Spleen (tissue), 11 donors: ENCODE data around the gene DGKA. TPM values are rescaled to one million over a fixed set of nuclear protein-coding genes. Genes with fewer than 3 reads are reported as not detected.
"Not testable (repeated sequence)": the region's sequence is repeated elsewhere in the genome, so short reads cannot be mapped to it uniquely, and the experiment has no call there.

Experiments
- DNase-seq: peaks from one replicate; pipeline ENCODE4 v3.0.0-alpha.2; 2020
- H3K27ac ChIP-seq, 8 donors: fragments of 200-600 bp; sonication (generic) in 7 of 8; 1 replicate in 4 of 8; 2 replicates in 4 of 8; pipeline versions ENCODE4 v1.5.0 to v1.8.0; 2016 to 2021; ENCODE audit warnings: inconsistent platforms in 4 of 8, mild to moderate bottlenecking in 4 of 8, moderate library complexity in 1 of 8
- H3K27me3 ChIP-seq, 7 donors: fragments of 200-600 bp; sonication (generic) in 6 of 7; replicated peaks in 1 of 7; 1 replicate in 4 of 7; 2 replicates in 3 of 7; pipeline versions ENCODE4 v1.5.0 to v1.8.0; 2016 to 2021; ENCODE audit warnings: inconsistent platforms in 3 of 7, mild to moderate bottlenecking in 1 of 7
- H3K36me3 ChIP-seq, 6 donors: fragments of 200-600 bp; sonication (generic) in 5 of 6; 1 replicate in 4 of 6; 2 replicates in 2 of 6; pipeline versions ENCODE4 v1.5.0 to v1.8.0; 2016 to 2021; ENCODE audit warnings: inconsistent platforms in 2 of 6
- H3K4me1 ChIP-seq, 6 donors: fragments of 200-600 bp; sonication (generic) in 5 of 6; 1 replicate in 3 of 6; 2 replicates in 3 of 6; pipeline versions ENCODE4 v1.5.0 to v1.8.0; 2016 to 2021; ENCODE audit warnings: inconsistent platforms in 3 of 6
- H3K4me3 ChIP-seq, 8 donors: fragments of 200-600 bp; sonication (generic) in 7 of 8; 1 replicate in 4 of 8; 2 replicates in 4 of 8; pipeline versions ENCODE4 v1.5.0 to v1.8.0; 2016 to 2021; ENCODE audit warnings: inconsistent platforms in 4 of 8, mild to moderate bottlenecking in 4 of 8, moderate library complexity in 2 of 8
- H3K9me3 ChIP-seq, 8 donors: fragments of 200-600 bp; sonication (generic) in 7 of 8; 1 replicate in 4 of 8; 2 replicates in 4 of 8; pipeline versions ENCODE4 v1.5.0 to v1.8.0; 2016 to 2021; ENCODE audit warnings: inconsistent platforms in 4 of 8
- CTCF ChIP-seq, 11 experiments: fragments of 200-600 bp in 7 of 11; fragments of 450-650 bp in 4 of 11; sonication (generic) in 4 of 11; IDR thresholded peaks in 8 of 11; conservative IDR thresholded peaks in 3 of 11; 1 replicate in 7 of 11; 2 replicates in 4 of 11; pipeline versions ENCODE4 v1.4.0 to v1.8.0; 2016 to 2021; ENCODE audit warnings: antibody characterized with exemption in 11 of 11, inconsistent platforms in 4 of 11, mild to moderate bottlenecking in 1 of 11
- POLR2A ChIP-seq, 3 donors: fragments of 450-650 bp; IDR thresholded peaks; one replicate each; pipeline ENCODE4 v1.5.1; 2017; ENCODE audit warnings: antibody characterized with exemption in 3 of 3, mild to moderate bottlenecking in 1 of 3
- POLR2AphosphoS5 ChIP-seq, 3 donors: sonication (generic); formaldehyde crosslinking; IDR thresholded peaks; one replicate each; pipeline ENCODE4 v1.5.1; 2017; ENCODE audit warnings: antibody characterized with exemption in 3 of 3
- WGBS, 5 donors: extraction: QIAGEN DNeasy Blood & Tissue Kit in 3 of 5; methylation state at CpG; one replicate each; pipeline versions ENCODE4 v1.1.5 to v1.1.7; 2013 to 2018; 5-methylcytosine and 5-hydroxymethylcytosine counted together
- intact Hi-C: fragments of 100-400 bp; cut with DNase I; formaldehyde crosslinking; loops from one replicate; pipeline ENCODE4 v1.15.0; 2023; ENCODE audit warnings: low total_unique reads
- polyA plus RNA-seq, 3 donors: library from polyadenylated mRNA; stranded (reverse); fragments of 200-250 nt; gene quantifications; one replicate each; pipeline ENCODE4 v1.2.1, GENCODE V29; 2013
- total RNA-seq, 7 donors: library from RNA; depleted of rRNA in 3 of 7; stranded (reverse); fragments of >200 nt in 3 of 7; fragmentation: NEBNext Ultra II Directional in 4 of 7; extraction: Animal tissue kit (Norgen Biotek cat#: 25700) in 4 of 7; gene quantifications; one replicate each; pipeline versions ENCODE4 v1.1.0 to v1.2.1, GENCODE V29; 2016 to 2021
- donor health status: healthy with polysubstance abuse.
- donor health status: DM: no; HTN: no; CAD: no; lungs with moderate emphysema.
- donor health status: DM: no; HTN: no; CAD: no.
- donor health status: Bipolar disorder and iron deficiency.
- donor health status: healthy.
- donor health status: DM: no; HTN: no; CAD: no.
- donor health status: DM: yes; HTN: yes; CAD: no.

Gene DGKA
- total and polyA plus RNA-seq, 10 donors: 73.8 to 261 (median 174) TPM

- Histone ChIP-seq H3K27ac (peak overlapping the region; percentile 1 to 76 (median 52)), H3K27me3 (no peaks in the 10 kb centered on the region), H3K4me1 (peaks cover 18 to 76% (median 47%) of the 10 kb centered on the region in 6 donors), H3K4me3 (no peak overlapping the region), H3K36me3 (peaks cover 0 to 76% (median 32%) of the 10 kb centered on the region in 6 donors), H3K9me3 (no peaks in the 10 kb centered on the region)
- WGBS, 5 donors: 32 to 45% (median 36%) methylated on average over 3 of the region's 3 CpGs
- TF ChIP-seq POLR2AphosphoS5 (IDR thresholded peaks at IDR 0.05) (no peak), CTCF (IDR thresholded peaks at IDR 0.05 in 8 of 11, conservative IDR thresholded peaks at IDR 0.05 in 3 of 11) (no peak), POLR2A (IDR thresholded peaks at IDR 0.05) (no peak)
- no peak for DNase-seq
- intact Hi-C loops: no loop called here
These were observed 51.5 kb downstream of the DGKA start for GRCh38 chr12:55982319-55982936.

GRCh38 chr12:55983232-55983842 is 52.4 kb downstream of the DGKA start:
- WGBS, 5 donors: 46 to 57% (median 55%) methylated on average over 4 of the region's 4 CpGs
- Histone ChIP-seq H3K27me3 (no peaks in the 10 kb centered on the region), H3K36me3 (peaks cover 0 to 85% (median 41%) of the 10 kb centered on the region in 6 donors), H3K9me3 (no peaks in the 10 kb centered on the region), H3K4me1 (peaks cover 18 to 67% (median 40%) of the 10 kb centered on the region in 6 donors), H3K4me3 (no peak overlapping the region), H3K27ac (peak overlapping the region in 7 of 8 donors; percentile 27 to 76 (median 55))
- no peak for DNase-seq
- intact Hi-C loops: no loop called here
- TF ChIP-seq POLR2AphosphoS5 (IDR thresholded peaks at IDR 0.05) (no peak), POLR2A (IDR thresholded peaks at IDR 0.05) (no peak), CTCF (IDR thresholded peaks at IDR 0.05 in 8 of 11, conservative IDR thresholded peaks at IDR 0.05 in 3 of 11) (no peak)

DNA sequence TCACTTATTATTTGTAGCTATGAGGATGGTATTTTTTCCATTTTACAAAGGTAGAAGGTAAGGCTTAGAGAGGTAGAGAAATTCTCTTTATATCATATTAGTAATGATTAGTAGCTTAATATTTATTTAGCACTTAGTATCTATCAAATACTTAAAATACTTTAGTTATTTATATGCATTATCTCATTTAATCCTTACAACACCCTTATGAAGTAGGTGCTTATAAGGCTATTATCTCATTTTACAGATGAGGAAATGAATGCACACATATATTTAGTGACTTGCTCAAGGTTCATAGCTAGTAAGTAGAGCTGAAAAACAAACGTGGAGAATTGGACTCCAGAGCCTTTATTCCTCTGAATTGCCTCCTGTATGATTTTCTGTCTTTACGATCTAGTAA is 53.9 kb downstream of the DGKA start:
- Histone ChIP-seq H3K4me1 (peaks cover 18 to 52% (median 32%) of the 10 kb centered on the region in 6 donors), H3K27ac (peak overlapping the region in 2 of 8 donors; percentile 5 to 26), H3K36me3 (peaks cover 0 to 89% (median 56%) of the 10 kb centered on the region in 6 donors), H3K27me3 (no peaks in the 10 kb centered on the region), H3K9me3 (no peaks in the 10 kb centered on the region), H3K4me3 (no peak overlapping the region)
- 65 to 81% (median 69%) methylated on average over 2 of the region's 2 CpGs for WGBS, 5 donors
- intact Hi-C loops: no loop called here
- TF ChIP-seq CTCF (IDR thresholded peaks at IDR 0.05 in 8 of 11, conservative IDR thresholded peaks at IDR 0.05 in 3 of 11): no peak
- no peak for TF ChIP-seq POLR2A (IDR thresholded peaks at IDR 0.05)
- no peak for TF ChIP-seq POLR2AphosphoS5 (IDR thresholded peaks at IDR 0.05)
- DNase-seq: no peak

DNA sequence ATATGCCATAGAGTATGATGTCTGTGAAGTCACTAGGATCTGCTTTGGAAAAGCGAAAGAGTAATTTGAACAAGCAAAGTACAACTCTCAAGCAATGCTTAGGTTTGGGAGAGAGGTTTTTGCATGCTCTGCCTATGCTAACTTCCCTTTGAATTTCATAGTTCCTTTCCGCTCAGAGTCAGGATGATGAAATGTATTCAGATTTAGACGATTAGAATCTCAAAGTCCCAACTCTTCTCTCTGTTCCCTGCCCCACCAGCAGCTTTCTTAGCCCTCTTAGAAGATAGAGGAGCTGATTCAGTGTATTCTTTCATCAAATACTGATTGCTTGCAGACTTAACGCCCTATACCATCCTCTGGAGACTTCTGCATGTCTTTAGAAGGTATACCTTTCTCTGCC is 54.4 kb downstream of the DGKA start:
- intact Hi-C loops: no loop called here
- peaks cover 0 to 89% (median 59%) of the 10 kb centered on the region in 6 donors for H3K36me3 ChIP-seq
- H3K27ac ChIP-seq: peak overlapping the region in 2 of 8 donors; percentile 5 to 26
- H3K9me3 ChIP-seq: no peaks in the 10 kb centered on the region
- WGBS, 5 donors: 72 to 82% (median 77%) methylated on average over 4 of the region's 4 CpGs
- no peaks in the 10 kb centered on the region for H3K27me3 ChIP-seq
- DNase-seq: no peak
- no peak overlapping the region for H3K4me3 ChIP-seq
- TF ChIP-seq CTCF (IDR thresholded peaks at IDR 0.05 in 8 of 11, conservative IDR thresholded peaks at IDR 0.05 in 3 of 11) (no peak), POLR2A (IDR thresholded peaks at IDR 0.05) (no peak)
- peaks cover 18 to 47% (median 32%) of the 10 kb centered on the region in 6 donors for H3K4me1 ChIP-seq

- intact Hi-C loops, H3K27me3 ChIP-seq, H3K9me3 ChIP-seq, DNase-seq, H3K27ac ChIP-seq, H3K4me3 ChIP-seq: not testable (repeated sequence)
- Histone ChIP-seq H3K4me1 (peaks cover 18 to 46% (median 32%) of the 10 kb centered on the region in 6 donors), H3K36me3 (peaks cover 5 to 89% (median 62%) of the 10 kb centered on the region in 6 donors)
- 91 to 98% (median 91%) methylated on average over 7 of the region's 7 CpGs for WGBS, 5 donors
These were observed 55.0 kb downstream of the DGKA start for GRCh38 chr12:55985976-55986375.
